Smooth muscle cell (in vitro differentiated cells): Measurements from ENCODE around the gene VAMP2. TPM values are rescaled to one million over a fixed set of nuclear protein-coding genes. Genes with fewer than 3 reads are reported as not detected.

Experiments used
- DNase-seq: peaks from one replicate; lab custom pipeline; 2025; ENCODE audit not compliant: unreplicated experiment; lab: John Stamatoyannopoulos, UW
- H2AFZ ChIP-seq: fragments of 200-600 bp; sonication (generic); 2 replicates; pipeline ENCODE4 v1.6.0; 2016; ENCODE audit warnings: antibody characterized with exemption, low read depth, mild to moderate bottlenecking
- H3F3A ChIP-seq: fragments of 200-600 bp; sonication (generic); 2 replicates; pipeline ENCODE4 v1.6.0; 2017; ENCODE audit warnings: antibody characterized with exemption, low read depth
- H3K27ac ChIP-seq: fragments of 200-600 bp; sonication (generic); 2 replicates; pipeline ENCODE4 v1.5.1; 2016; ENCODE audit warnings: low read depth, mild to moderate bottlenecking
- H3K27me3 ChIP-seq: fragments of 200-600 bp; sonication (generic); 2 replicates; pipeline ENCODE4 v1.6.1; 2016; ENCODE audit warnings: low read depth, mild to moderate bottlenecking
- H3K36me3 ChIP-seq: fragments of 200-600 bp; sonication (generic); 2 replicates; pipeline ENCODE4 v1.5.1; 2016; ENCODE audit warnings: low read depth
- H3K4me1 ChIP-seq: fragments of 200-600 bp; sonication (generic); 2 replicates; pipeline ENCODE4 v1.5.1; 2016; ENCODE audit warnings: low read depth
- H3K4me2 ChIP-seq: fragments of 200-600 bp; sonication (generic); 2 replicates; pipeline ENCODE4 v1.6.0; 2016; ENCODE audit warnings: mild to moderate bottlenecking
- H3K4me3 ChIP-seq: fragments of 200-600 bp; sonication (generic); 2 replicates; pipeline ENCODE4 v1.5.1; 2016; ENCODE audit warnings: mild to moderate bottlenecking
- H3K79me2 ChIP-seq: fragments of 200-600 bp; sonication (generic); 2 replicates; pipeline ENCODE4 v1.6.0; 2016; ENCODE audit warnings: low read depth, mild to moderate bottlenecking
- H3K9ac ChIP-seq: fragments of 200-600 bp; sonication (generic); 2 replicates; pipeline ENCODE4 v1.6.0; 2016; ENCODE audit warnings: low read depth
- H3K9me3 ChIP-seq: fragments of 200-600 bp; sonication (generic); replicated peaks from 2 replicates; pipeline ENCODE4 v1.5.1; 2016; ENCODE audit warnings: low read depth
- H4K20me1 ChIP-seq: fragments of 200-600 bp; sonication (generic); 2 replicates; pipeline ENCODE4 v1.6.0; 2016; ENCODE audit warnings: low read depth
- CTCF ChIP-seq: fragments of 200-600 bp; sonication (generic); IDR thresholded peaks from 2 replicates; pipeline ENCODE4 v1.5.1; 2017; ENCODE audit warnings: borderline replicate concordance, mild to moderate bottlenecking, antibody characterized with exemption; ENCODE audit not compliant: insufficient read depth, poor library complexity, severe bottlenecking
- WGBS: methylation state at CpG from one replicate; pipeline ENCODE4 v1.1.7; 2016; ENCODE audit warnings: low lambda C conversion rate; 5-methylcytosine and 5-hydroxymethylcytosine counted together
- polyA plus RNA-seq: library from polyadenylated mRNA; unstranded; fragments of >200 nt; fragmentation: Nextera tagmentation; extraction: Ambion mirVana; gene quantifications from 2 replicates; pipeline ENCODE4 v1.2.1, GENCODE V29; 2016
- total RNA-seq: library from RNA; depleted of rRNA; stranded (reverse); fragments of >200 nt; gene quantifications from 2 replicates; pipeline ENCODE4 v1.2.3, GENCODE V29; 2014

VAMP2 gene
- total and polyA plus RNA-seq, 2 experiments from 2014 or later = 8.1 to 20.1 TPM

GRCh38 chr17:8133941-8134340, 28.8 kb downstream of the VAMP2 start:
- H3K4me2 ChIP-seq = no peak overlapping the region
- no peak overlapping the region for H3K27ac ChIP-seq
- no peak overlapping the region for H3K4me3 ChIP-seq
- peaks cover 11% of the 10 kb centered on the region for H3K27me3 ChIP-seq
- no peak for DNase-seq
- no peaks in the 10 kb centered on the region for H3K9me3 ChIP-seq
- no peaks in the 10 kb centered on the region for H3K36me3 ChIP-seq
- H3K4me1 ChIP-seq = no peaks in the 10 kb centered on the region
- no peak for TF ChIP-seq CTCF
- H4K20me1 ChIP-seq = no peaks in the 10 kb centered on the region
- peaks cover 5% of the 10 kb centered on the region for H3F3A ChIP-seq
- no peak overlapping the region for H2AFZ ChIP-seq
- 93% methylated on average over 4 of the region's 4 CpGs for WGBS
- no peaks in the 10 kb centered on the region for H3K79me2 ChIP-seq
- H3K9ac ChIP-seq = no peak overlapping the region

DNA sequence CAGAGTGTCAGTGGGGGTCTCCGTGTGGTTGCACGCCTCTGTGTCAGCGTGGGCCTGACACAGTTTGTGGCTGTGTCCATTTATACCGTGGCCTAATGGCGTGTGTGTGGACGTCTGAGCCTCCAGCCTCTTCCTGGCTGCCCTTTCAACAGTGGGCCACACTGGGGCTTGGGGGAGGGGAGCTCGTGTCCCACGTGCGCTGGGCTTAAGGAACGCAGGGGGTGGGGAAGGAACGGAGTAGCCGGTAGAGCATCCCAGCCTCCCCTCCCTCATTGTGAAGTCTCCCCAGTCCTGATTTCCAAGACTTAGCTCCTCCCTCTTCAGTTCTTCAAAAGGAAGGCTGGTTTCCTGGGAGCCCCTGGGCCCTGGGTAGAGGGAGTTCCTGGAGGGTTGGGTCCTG, 29.3 kb downstream of the VAMP2 start:
- Histone ChIP-seq H3K27me3 (peaks cover 11% of the 10 kb centered on the region), H3K79me2 (no peaks in the 10 kb centered on the region), H3F3A (peaks cover 5% of the 10 kb centered on the region), H3K27ac (no peak overlapping the region), H4K20me1 (no peaks in the 10 kb centered on the region), H2AFZ (no peak overlapping the region), H3K9ac (no peak overlapping the region), H3K36me3 (no peaks in the 10 kb centered on the region), H3K9me3 (no peaks in the 10 kb centered on the region), H3K4me1 (no peaks in the 10 kb centered on the region), H3K4me2 (no peak overlapping the region), H3K4me3 (no peak overlapping the region)
- DNase-seq = no peak
- 64% methylated on average over 11 of the region's 12 CpGs for WGBS
- no peak for TF ChIP-seq CTCF

DNA sequence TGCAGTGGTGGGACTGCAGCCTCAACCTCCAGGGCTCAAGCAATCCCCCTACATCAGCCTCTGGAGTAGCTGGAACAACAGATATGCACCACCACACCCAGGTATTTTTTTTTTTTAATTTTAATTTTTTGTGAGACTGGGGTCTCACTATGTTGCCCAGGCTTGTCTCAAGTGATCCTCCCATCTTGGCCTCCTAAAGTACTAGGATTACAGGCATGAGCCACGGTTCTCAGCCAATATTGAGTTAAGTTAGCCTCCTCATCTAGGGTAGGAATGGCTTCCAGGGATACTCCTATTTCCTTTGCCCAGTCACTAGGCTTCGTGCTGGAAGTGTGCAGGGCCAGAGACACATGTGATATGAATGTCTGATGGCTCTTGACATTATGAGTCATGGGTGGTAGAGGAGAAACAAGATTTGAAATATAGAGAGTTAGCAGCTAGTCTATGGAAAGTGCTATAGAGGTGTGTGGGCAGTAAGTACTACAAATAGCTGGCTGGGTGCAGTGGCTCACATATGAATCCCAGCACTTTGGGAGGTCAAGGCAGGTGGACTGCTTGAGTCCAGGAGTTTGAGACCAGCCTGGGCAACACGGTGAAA, 30.8 kb downstream of the VAMP2 start:
- WGBS = 78% methylated on average over 3 of the region's 3 CpGs
- H3K27me3 ChIP-seq = peaks cover 11% of the 10 kb centered on the region
- H3K27ac ChIP-seq = no peak overlapping the region
- no peaks in the 10 kb centered on the region for H4K20me1 ChIP-seq
- no peaks in the 10 kb centered on the region for H3K36me3 ChIP-seq
- DNase-seq = no peak
- peaks cover 6% of the 10 kb centered on the region for H3F3A ChIP-seq
- no peaks in the 10 kb centered on the region for H3K4me1 ChIP-seq
- H3K79me2 ChIP-seq = no peaks in the 10 kb centered on the region
- no peak overlapping the region for H2AFZ ChIP-seq
- H3K9me3 ChIP-seq = no peaks in the 10 kb centered on the region
- no peak overlapping the region for H3K4me3 ChIP-seq
- no peak overlapping the region for H3K9ac ChIP-seq
- no peak overlapping the region for H3K4me2 ChIP-seq
- no peak for TF ChIP-seq CTCF

DNA sequence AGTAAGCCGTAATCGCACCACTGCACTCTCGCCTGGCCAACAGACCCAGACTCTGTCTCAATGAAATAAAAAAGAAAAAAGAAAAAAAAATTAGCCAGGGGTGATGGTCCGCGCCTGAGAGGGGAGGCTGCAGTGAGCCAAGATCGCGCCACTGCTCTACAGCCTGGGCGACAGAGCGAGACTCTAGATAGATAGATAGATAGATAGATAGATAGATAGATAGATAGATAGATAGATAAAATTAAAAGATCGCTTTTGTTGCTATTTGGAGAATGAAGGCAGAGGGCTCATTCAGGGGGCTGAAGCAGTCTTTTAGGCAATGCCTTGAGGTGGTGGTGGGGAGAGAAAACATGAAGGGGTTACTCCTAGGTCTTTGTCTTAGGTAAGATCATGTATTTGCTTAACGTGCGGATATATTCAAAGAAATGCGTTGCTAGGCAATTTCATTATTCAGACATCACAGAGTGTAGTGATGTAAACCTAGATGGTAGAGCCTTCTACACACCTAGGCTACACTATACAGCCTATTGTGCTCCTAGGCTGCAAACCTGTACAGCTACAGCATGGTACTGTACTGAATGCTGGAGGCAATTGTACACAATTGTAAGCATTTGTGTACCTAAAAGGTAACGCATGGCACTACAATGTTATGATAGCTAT, 34.5 kb downstream of the VAMP2 start:
- WGBS = 89% methylated on average over 14 of the region's 14 CpGs
- DNase-seq = no peak
- H3K79me2 ChIP-seq = no peaks in the 10 kb centered on the region
- no peaks in the 10 kb centered on the region for H3K36me3 ChIP-seq
- H3K27ac ChIP-seq = no peak overlapping the region
- H4K20me1 ChIP-seq = no peaks in the 10 kb centered on the region
- H3K9ac ChIP-seq = no peak overlapping the region
- TF ChIP-seq CTCF = no peak
- H3K4me1 ChIP-seq = peaks cover 20% of the 10 kb centered on the region
- no peaks in the 10 kb centered on the region for H3K9me3 ChIP-seq
- no peak overlapping the region for H3K4me2 ChIP-seq
- no peak overlapping the region for H2AFZ ChIP-seq
- no peak overlapping the region for H3K4me3 ChIP-seq
- peaks cover 26% of the 10 kb centered on the region for H3K27me3 ChIP-seq
- H3F3A ChIP-seq = peaks cover 10% of the 10 kb centered on the region
